Activated naive CD4-positive, alpha-beta T cell treated with anti-CD3 and anti-CD28 coated beads, Interleukin-2, amount 50 U/mL, for 24 hours (primary cell): Measurements from ENCODE around the gene NCKAP5.

Source experiments
- H3K27ac Mint-ChIP-seq: one replicate; pipeline ENCODE4 v1.8.0; 2021; ENCODE audit warnings: mild to moderate bottlenecking, mixed read lengths
- H3K27me3 Mint-ChIP-seq: one replicate; pipeline ENCODE4 v1.8.0; 2021; ENCODE audit warnings: mixed read lengths
- H3K36me3 Mint-ChIP-seq: one replicate; pipeline ENCODE4 v1.8.0; 2021; ENCODE audit warnings: mixed read lengths
- H3K4me1 Mint-ChIP-seq: one replicate; pipeline ENCODE4 v1.8.0; 2021; ENCODE audit warnings: mixed read lengths
- H3K4me3 Mint-ChIP-seq: one replicate; pipeline ENCODE4 v1.8.0; 2021; ENCODE audit warnings: mild to moderate bottlenecking, mixed read lengths
- H3K9me3 Mint-ChIP-seq: one replicate; pipeline ENCODE4 v1.8.0; 2021; ENCODE audit warnings: mixed read lengths

Gene NCKAP5

GRCh38 chr2:133498662-133499585 lies 69.3 kb downstream of the NCKAP5 start:
- Mint-ChIP-seq H3K36me3 (no peaks in the 10 kb centered on the region), H3K9me3 (no peaks in the 10 kb centered on the region), H3K4me3 (no peak overlapping the region), H3K27ac (no peak overlapping the region), H3K27me3 (peaks cover 4% of the 10 kb centered on the region), H3K4me1 (no peaks in the 10 kb centered on the region)

- H3K27ac Mint-ChIP-seq, result no peak overlapping the region
- no peaks in the 10 kb centered on the region for H3K4me1 Mint-ChIP-seq
- peaks cover 2% of the 10 kb centered on the region for H3K27me3 Mint-ChIP-seq
- no peak overlapping the region for H3K4me3 Mint-ChIP-seq
- H3K9me3 Mint-ChIP-seq, result no peaks in the 10 kb centered on the region
- no peaks in the 10 kb centered on the region for H3K36me3 Mint-ChIP-seq
Observed at GRCh38 chr2:133497951-133498565, 70.2 kb downstream of the NCKAP5 start.

- H3K36me3 Mint-ChIP-seq, result no peaks in the 10 kb centered on the region
- no peak overlapping the region for H3K27ac Mint-ChIP-seq
- no peaks in the 10 kb centered on the region for H3K4me1 Mint-ChIP-seq
- no peaks in the 10 kb centered on the region for H3K9me3 Mint-ChIP-seq
- H3K27me3 Mint-ChIP-seq, result peaks cover 2% of the 10 kb centered on the region
- no peak overlapping the region for H3K4me3 Mint-ChIP-seq
Observed at GRCh38 chr2:133497270-133497893, 70.9 kb downstream of the NCKAP5 start.

DNA sequence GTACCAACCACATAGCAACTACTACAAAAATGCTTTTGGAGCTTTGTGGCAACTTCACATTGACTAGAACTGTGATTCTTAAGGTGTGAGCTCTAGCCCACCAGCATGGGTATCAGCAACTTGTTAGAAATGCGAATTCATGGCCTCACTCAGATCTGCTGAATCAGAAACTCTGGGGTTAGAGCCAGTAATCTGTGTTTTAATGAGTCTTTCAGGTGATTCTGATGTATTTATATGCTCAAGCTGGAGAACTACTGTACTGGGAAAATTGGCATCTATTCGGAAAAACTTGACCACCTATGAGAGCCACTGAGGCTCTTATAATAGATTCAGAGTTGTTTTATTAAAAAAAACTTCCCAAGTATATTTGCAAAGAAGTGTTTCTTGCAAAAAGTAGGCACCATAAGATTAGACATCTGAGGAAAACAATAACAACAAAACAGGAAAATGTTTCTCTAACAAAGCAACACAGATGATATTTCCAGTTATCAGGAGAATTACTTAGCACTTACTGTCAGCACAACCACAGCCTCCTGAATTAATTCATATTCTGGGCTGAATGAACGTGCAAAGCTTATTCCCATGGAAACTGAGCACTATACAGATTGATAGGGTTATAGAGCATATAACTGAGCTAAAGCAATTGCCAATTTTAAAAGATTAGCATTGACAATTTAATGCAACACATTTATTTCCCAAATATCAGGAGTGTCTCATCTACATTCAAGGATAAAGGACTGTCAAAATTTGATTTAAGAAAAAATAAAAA lies 71.6 kb downstream of the NCKAP5 start:
- Mint-ChIP-seq H3K27me3 (peaks cover 2% of the 10 kb centered on the region), H3K4me3 (no peak overlapping the region), H3K4me1 (no peaks in the 10 kb centered on the region), H3K36me3 (no peaks in the 10 kb centered on the region), H3K9me3 (no peaks in the 10 kb centered on the region), H3K27ac (no peak overlapping the region)

GRCh38 chr2:133495226-133495625 lies 73.0 kb downstream of the NCKAP5 start:
- H3K4me1 Mint-ChIP-seq, result no peaks in the 10 kb centered on the region
- H3K27ac Mint-ChIP-seq, result no peak overlapping the region
- no peak overlapping the region for H3K4me3 Mint-ChIP-seq
- H3K27me3 Mint-ChIP-seq, result no peaks in the 10 kb centered on the region
- no peaks in the 10 kb centered on the region for H3K36me3 Mint-ChIP-seq
- H3K9me3 Mint-ChIP-seq, result no peaks in the 10 kb centered on the region

- no peak overlapping the region for H3K4me3 Mint-ChIP-seq
- H3K27me3 Mint-ChIP-seq, result no peaks in the 10 kb centered on the region
- H3K36me3 Mint-ChIP-seq, result no peaks in the 10 kb centered on the region
- H3K27ac Mint-ChIP-seq, result no peak overlapping the region
- no peaks in the 10 kb centered on the region for H3K4me1 Mint-ChIP-seq
- H3K9me3 Mint-ChIP-seq, result no peaks in the 10 kb centered on the region
Observed at GRCh38 chr2:133492719-133493380, 75.4 kb downstream of the NCKAP5 start.

DNA sequence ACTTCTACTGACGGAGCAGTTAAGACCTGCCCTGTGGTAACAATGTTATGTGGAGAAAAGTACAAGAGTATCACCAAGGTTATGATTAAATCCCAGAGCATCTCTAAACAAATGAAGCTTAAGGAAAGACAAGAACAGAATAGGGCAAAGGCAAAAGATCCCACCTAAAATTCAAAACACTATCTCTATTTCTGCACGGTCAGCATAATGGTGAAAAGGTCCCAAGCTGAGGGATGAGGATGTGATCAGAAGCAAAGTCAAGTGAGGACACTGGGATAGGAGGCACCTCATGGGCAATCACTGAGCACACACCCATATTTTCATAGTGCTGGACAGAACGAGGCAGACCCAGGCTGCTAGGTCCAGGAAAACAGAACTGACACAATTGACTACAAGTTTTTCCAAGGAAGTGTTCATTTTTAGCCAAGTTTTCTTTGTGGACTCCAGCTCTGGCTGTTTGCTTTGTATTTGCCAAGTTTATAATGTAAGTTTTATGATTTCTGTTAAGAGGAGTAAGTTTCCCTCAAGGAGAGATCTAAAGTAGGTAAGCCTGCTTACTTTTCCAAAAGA lies 77.8 kb downstream of the NCKAP5 start:
- H3K27me3 Mint-ChIP-seq, result peaks cover 3% of the 10 kb centered on the region
- peaks cover 5% of the 10 kb centered on the region for H3K9me3 Mint-ChIP-seq
- no peaks in the 10 kb centered on the region for H3K4me1 Mint-ChIP-seq
- no peak overlapping the region for H3K4me3 Mint-ChIP-seq
- H3K27ac Mint-ChIP-seq, result no peak overlapping the region
- no peaks in the 10 kb centered on the region for H3K36me3 Mint-ChIP-seq

DNA sequence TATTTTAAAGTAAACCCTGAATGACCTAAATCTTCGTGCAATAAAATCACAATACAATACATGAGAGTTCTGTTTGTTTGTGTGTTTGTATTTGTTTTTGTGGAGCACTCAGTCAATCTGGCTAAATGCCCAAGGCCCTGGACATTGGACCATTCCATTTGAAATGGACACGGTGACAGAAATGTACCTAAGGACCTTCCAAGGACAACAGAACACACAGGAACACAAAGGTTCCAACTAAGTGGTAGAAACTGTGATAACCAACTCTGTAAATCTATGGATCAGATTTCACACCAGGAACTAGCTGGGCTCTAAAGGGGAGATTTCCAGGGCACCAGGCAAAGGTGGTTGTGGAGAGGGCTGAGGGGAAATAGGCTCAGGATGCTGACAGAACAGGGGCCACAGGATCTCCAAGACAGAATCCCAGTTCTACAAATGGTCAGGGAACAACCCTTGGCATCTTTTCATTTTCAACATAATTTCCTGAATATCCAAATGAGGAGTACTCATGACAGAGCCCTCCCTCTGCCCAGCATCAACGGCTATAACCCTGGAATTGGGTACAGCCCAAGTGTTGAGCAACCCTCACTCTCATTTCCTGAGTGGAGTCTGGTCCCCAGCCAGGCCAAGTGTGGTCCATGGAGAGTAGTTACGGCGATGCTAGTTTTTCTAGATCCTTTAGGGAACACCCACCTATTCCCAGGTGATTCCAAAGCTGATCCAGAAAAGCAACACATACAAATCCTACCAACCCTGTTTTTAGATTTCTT lies 78.4 kb downstream of the NCKAP5 start:
- H3K9me3 Mint-ChIP-seq, result peaks cover 5% of the 10 kb centered on the region
- no peaks in the 10 kb centered on the region for H3K4me1 Mint-ChIP-seq
- no peak overlapping the region for H3K4me3 Mint-ChIP-seq
- H3K36me3 Mint-ChIP-seq, result no peaks in the 10 kb centered on the region
- no peak overlapping the region for H3K27ac Mint-ChIP-seq
- H3K27me3 Mint-ChIP-seq, result peaks cover 3% of the 10 kb centered on the region

GRCh38 chr2:133489146-133489545 lies 79.1 kb downstream of the NCKAP5 start:
- Mint-ChIP-seq H3K9me3 (peaks cover 5% of the 10 kb centered on the region), H3K4me3 (no peak overlapping the region), H3K27ac (no peak overlapping the region), H3K36me3 (no peaks in the 10 kb centered on the region), H3K4me1 (no peaks in the 10 kb centered on the region), H3K27me3 (peaks cover 3% of the 10 kb centered on the region)

DNA sequence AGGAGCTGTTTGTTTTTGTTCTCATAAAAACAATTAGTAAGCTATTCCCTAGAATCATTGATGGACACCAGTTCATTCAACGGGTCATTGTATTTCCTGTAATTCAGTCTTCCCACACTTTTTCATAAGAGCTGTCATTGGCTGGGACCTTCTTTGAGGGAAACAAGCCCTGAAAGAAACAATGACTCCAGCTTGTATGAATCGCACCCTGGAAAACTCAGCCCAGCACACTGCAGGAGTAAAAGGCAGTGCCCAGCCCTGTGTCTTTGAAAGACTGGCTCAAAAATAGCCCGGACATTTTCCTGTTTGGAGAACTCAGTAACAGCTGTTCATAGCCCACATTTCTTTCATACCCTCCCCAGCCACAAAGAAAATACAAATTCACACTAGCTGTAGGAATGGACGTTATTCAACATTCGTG lies 81.5 kb downstream of the NCKAP5 start:
- H3K9me3 Mint-ChIP-seq, result peaks cover 5% of the 10 kb centered on the region

DNA sequence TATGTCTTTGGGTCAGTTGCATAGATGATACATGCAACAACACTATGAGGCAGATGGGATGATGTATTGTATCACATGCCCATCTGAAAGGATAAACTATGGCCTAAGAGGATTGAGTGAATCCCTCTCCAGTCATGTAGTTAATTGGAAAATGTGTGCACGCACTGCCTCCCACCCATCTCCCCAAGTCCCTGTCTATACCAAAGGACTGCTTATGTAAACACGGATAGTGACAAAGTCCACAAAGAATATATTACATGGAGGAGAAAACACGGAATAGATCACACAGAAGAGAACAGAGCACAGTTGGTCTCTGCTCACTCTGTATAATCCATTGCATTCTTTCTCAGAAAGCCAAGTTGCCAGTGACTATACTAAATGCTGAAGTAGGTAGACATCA lies 82.4 kb downstream of the NCKAP5 start:
- Mint-ChIP-seq H3K9me3 (peaks cover 5% of the 10 kb centered on the region), H3K27me3 (peaks cover 8% of the 10 kb centered on the region), H3K27ac (no peak overlapping the region), H3K36me3 (no peaks in the 10 kb centered on the region), H3K4me1 (no peaks in the 10 kb centered on the region), H3K4me3 (no peak overlapping the region)

More for the DNA sequence above, 81.5 kb downstream of the NCKAP5 start:
- Mint-ChIP-seq H3K4me3 (no peak overlapping the region), H3K27me3 (peaks cover 8% of the 10 kb centered on the region), H3K36me3 (no peaks in the 10 kb centered on the region), H3K27ac (no peak overlapping the region), H3K4me1 (no peaks in the 10 kb centered on the region)

DNA sequence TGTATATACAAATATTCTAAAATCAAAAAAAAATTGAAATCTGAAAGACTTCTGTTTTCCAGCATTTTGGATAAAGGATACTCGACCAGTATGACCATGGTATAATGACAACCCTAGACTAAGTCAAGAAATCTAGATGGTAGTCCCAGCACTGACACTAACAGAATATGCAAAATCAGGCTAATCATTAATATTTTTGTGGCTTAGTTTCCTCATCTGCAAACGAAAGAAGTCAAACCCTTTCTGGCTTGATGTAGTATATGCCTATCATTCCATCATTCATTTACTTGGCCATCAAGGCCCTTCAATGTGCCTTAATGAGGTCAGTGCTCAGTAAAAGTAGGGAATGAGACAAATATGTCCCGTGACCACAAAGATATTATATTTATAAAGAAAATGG lies 83.5 kb downstream of the NCKAP5 start:
- Mint-ChIP-seq H3K36me3 (no peaks in the 10 kb centered on the region), H3K27me3 (peaks cover 8% of the 10 kb centered on the region), H3K4me1 (no peaks in the 10 kb centered on the region), H3K27ac (no peak overlapping the region), H3K9me3 (peaks cover 5% of the 10 kb centered on the region), H3K4me3 (no peak overlapping the region)

DNA sequence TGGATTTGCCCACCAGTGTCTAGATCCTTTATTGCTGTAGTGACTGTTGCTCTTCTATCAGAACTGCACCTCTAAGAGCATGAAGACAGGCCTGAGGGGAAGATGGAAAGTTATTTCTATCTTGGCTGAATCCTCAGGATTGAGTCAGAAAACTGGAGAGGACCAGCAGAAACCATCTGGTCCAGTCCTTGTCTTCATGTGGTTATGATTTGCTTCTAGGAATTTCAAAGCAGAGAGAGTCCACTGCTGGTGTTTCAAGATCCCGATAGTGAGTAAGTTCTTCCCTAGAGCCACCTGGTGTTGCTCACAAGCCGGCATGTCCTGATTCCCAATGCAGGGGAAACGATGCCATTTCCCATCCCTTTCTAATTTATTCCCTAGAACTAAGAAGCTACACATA lies 84.2 kb downstream of the NCKAP5 start:
- peaks cover 5% of the 10 kb centered on the region for H3K9me3 Mint-ChIP-seq
- no peak overlapping the region for H3K4me3 Mint-ChIP-seq
- H3K27ac Mint-ChIP-seq, result no peak overlapping the region
- H3K36me3 Mint-ChIP-seq, result no peaks in the 10 kb centered on the region
- H3K4me1 Mint-ChIP-seq, result no peaks in the 10 kb centered on the region
- H3K27me3 Mint-ChIP-seq, result peaks cover 8% of the 10 kb centered on the region

DNA sequence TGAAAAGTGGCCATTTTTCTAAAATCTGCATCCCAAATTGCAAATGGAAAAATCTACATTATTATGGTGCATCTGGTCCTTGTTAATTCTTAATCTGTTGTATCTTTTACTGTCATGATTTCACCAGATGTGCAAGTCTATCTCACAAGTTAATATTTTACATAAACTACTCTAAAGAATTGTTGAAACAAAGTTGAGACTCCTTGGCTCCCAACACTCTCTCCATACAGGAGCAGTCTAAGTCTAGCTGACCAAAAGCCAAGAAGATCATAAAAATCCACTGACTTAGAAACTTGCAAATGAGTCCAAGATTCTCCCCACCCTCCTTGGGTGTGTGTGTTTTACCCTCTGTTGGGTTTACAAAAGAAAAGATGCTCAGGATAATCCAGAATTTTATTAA lies 85.1 kb downstream of the NCKAP5 start:
- Mint-ChIP-seq H3K27me3 (peaks cover 8% of the 10 kb centered on the region), H3K36me3 (no peaks in the 10 kb centered on the region), H3K9me3 (peaks cover 5% of the 10 kb centered on the region), H3K4me3 (no peak overlapping the region), H3K4me1 (no peaks in the 10 kb centered on the region), H3K27ac (no peak overlapping the region)
